OCI-LY7 (cell line): ENCODE measurements around the gene CHN2. TPM values are rescaled to one million over a fixed set of nuclear protein-coding genes. Genes with fewer than 3 reads are reported as not detected.

Source experiments
- BruUV-seq: library from RNA; stranded (reverse); fragments of 400-500 nt; replicated peaks from 2 replicates; lab custom pipeline; 2021; lab: Mats Ljungman, UMichigan
- CTCF ChIA-PET: fragments of 300-600 bp; sonication (Branson Sonifier 250); formaldehyde crosslinking; loops from one replicate; lab custom pipeline; 2022; ENCODE audit warnings: antibody characterized with exemption; ENCODE audit not compliant: unreplicated experiment; lab: Charles Lee
- POLR2A ChIA-PET: fragments of 300-600 bp; sonication (Branson Sonifier 250); formaldehyde crosslinking; loops from one replicate; lab custom pipeline; 2022; ENCODE audit warnings: antibody characterized with exemption; lab: Charles Lee
- DNase-seq: peaks from one replicate; pipeline ENCODE4 v3.0.0-alpha.2; 2015; ENCODE audit warnings: low spot score
- H2AFZ ChIP-seq: fragments of 200-600 bp; sonication (generic), shearing (Covaris generic); 2 replicates; pipeline ENCODE4 v1.6.1; 2014; ENCODE audit warnings: mild to moderate bottlenecking, antibody characterized with exemption, low read length, moderate library complexity
- H3K27ac ChIP-seq: fragments of 200-600 bp; sonication (generic); 2 replicates; pipeline ENCODE4 v1.5.1; 2014; ENCODE audit warnings: mixed run types, low read depth, mild to moderate bottlenecking, moderate library complexity, low read length, inconsistent platforms; ENCODE audit not compliant: poor library complexity, severe bottlenecking
- H3K36me3 ChIP-seq: fragments of 200-600 bp; sonication (generic); 2 replicates; pipeline ENCODE4 v1.6.1; 2014; ENCODE audit warnings: mild to moderate bottlenecking, antibody characterized with exemption, low read length, moderate library complexity, mixed read lengths; ENCODE audit not compliant: insufficient read depth
- H3K4me1 ChIP-seq: fragments of 200-600 bp; sonication (generic); 2 replicates; pipeline ENCODE4 v1.5.1; 2014; ENCODE audit warnings: mild to moderate bottlenecking, low read length; ENCODE audit not compliant: insufficient read depth, poor library complexity, severe bottlenecking
- H3K4me2 ChIP-seq: fragments of 200-600 bp; sonication (generic); 2 replicates; pipeline ENCODE4 v1.6.1; 2014; ENCODE audit warnings: mild to moderate bottlenecking, low read length
- H3K4me3 ChIP-seq: fragments of 200-600 bp; sonication (generic); 2 replicates; pipeline ENCODE4 v1.5.1; 2014; ENCODE audit warnings: mild to moderate bottlenecking, low read depth, low read length; ENCODE audit not compliant: poor library complexity, severe bottlenecking
- H3K79me2 ChIP-seq: fragments of 200-600 bp; sonication (generic); 2 replicates; pipeline ENCODE4 v1.6.1; 2016; ENCODE audit warnings: low read depth, mild to moderate bottlenecking, low read length, moderate library complexity, mixed read lengths; ENCODE audit not compliant: insufficient read depth
- H3K9me2 ChIP-seq: fragments of 200-600 bp; sonication (generic); 2 replicates; pipeline ENCODE4 v1.6.1; 2016; ENCODE audit warnings: mild to moderate bottlenecking, low read length, mixed read lengths; ENCODE audit not compliant: insufficient read depth
- H3K9me3 ChIP-seq: fragments of 200-600 bp; sonication (generic); 2 replicates; pipeline ENCODE4 v1.6.1; 2014; ENCODE audit warnings: mild to moderate bottlenecking, mixed run types, low read length, mixed read lengths
- H4K20me1 ChIP-seq: fragments of 200-600 bp; sonication (generic); 2 replicates; pipeline ENCODE4 v1.6.1; 2014; ENCODE audit warnings: mild to moderate bottlenecking, antibody characterized with exemption, low read length, moderate library complexity, mixed read lengths; ENCODE audit not compliant: insufficient read depth
- CTCF ChIP-seq: fragments of 200-600 bp; sonication (generic); conservative IDR thresholded peaks from 2 replicates; pipeline ENCODE4 v1.5.1; 2014; ENCODE audit warnings: mild to moderate bottlenecking, antibody characterized with exemption, low read length, moderate library complexity, mixed read lengths
- EZH2phosphoT487 ChIP-seq: fragments of 200-600 bp; sonication (generic); IDR thresholded peaks from 2 replicates; pipeline ENCODE4 v1.6.1; 2018; ENCODE audit warnings: low read depth, borderline replicate concordance, mild to moderate bottlenecking, mixed run types, antibody characterized with exemption, low read length, moderate library complexity, mixed read lengths
- intact Hi-C: fragments of 100-400 bp; cut with micrococcal nuclease; formaldehyde crosslinking; loops from one replicate; pipeline ENCODE4 v1.10.0; 2022; ENCODE audit not compliant: unreplicated experiment
- total RNA-seq, 2 experiments: library from RNA; depleted of rRNA in 1 of 2; stranded (reverse); fragments of >200 nt in 1 of 2; shearing (Covaris generic) in 1 of 2; gene quantifications; 2 replicates each; pipeline ENCODE4 v1.2.3, GENCODE V29; 2014 to 2022

CHN2 gene
- total RNA-seq, 2 experiments from 2014 or later, result not detected

DNA sequence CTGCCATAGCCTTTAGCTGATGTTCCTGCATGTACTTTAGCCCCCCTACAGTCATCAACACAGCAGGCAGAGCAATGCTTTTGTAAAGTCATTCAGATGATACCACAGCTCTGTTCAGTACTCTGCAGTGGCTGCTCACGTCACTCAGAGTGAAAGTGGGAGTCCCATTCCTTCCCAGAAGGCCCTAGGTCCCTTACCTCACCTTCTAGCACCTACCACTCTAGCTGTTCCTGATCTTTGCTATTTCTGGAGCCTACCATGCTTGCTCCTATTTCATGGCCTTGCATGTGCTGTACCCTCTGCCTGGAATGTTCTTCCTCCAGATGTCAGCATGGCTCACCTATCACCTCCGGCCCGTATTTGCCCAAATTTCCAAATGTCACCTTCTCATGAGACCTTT lies 274.7 kb downstream of the CHN2 start:
- ChIA-PET POLR2A (interaction anchor here (0.6 to 0.8 kb wide), 2 partner anchors 14 to 791 kb away, joined by 3 read pairs; no protein-coding TSS in a partner anchor), CTCF (no interaction called here)
- intact Hi-C loops, result no loop called here
- TF ChIP-seq EZH2phosphoT487 (no peak), CTCF (no peak)
- Histone ChIP-seq H3K4me2 (no peak overlapping the region), H2AFZ (no peak overlapping the region), H3K9me3 (no peaks in the 10 kb centered on the region), H3K9me2 (no peaks in the 10 kb centered on the region), H3K79me2 (no peaks in the 10 kb centered on the region), H3K36me3 (no peaks in the 10 kb centered on the region), H3K27ac (no peak overlapping the region), H3K4me3 (no peak overlapping the region), H3K4me1 (no peaks in the 10 kb centered on the region), H4K20me1 (no peaks in the 10 kb centered on the region)
- no peak for DNase-seq
- BruUV-seq, result no TSS peak

DNA sequence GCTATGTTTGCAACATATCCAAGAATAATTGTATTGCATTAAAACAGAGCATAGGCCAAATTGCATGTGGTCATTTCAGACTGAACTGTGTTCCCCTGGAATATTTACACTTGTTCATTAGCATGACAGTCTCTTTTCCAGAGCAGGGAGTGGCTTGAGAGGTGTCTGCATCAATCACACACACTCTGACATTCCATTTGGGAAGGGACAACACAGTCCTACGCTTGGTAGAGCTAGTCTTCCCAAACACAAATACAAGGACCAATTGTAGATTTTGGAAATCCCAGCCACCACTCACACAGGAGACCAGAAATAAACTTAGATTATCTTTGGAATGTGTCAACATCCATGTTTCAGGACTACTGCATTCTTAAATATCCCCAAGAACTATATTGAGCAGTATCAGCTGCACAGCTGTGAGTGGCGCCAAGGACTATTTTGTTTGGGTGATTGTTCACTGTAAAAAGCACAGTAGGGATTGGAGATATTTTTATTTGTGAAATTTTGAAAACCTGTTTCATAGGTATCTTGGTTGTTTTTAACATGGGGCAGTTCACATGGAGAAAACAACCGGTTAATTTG lies 275.5 kb downstream of the CHN2 start:
- Histone ChIP-seq H3K4me3 (no peak overlapping the region), H4K20me1 (no peaks in the 10 kb centered on the region), H3K9me3 (no peaks in the 10 kb centered on the region), H2AFZ (no peak overlapping the region), H3K36me3 (no peaks in the 10 kb centered on the region), H3K4me2 (no peak overlapping the region), H3K4me1 (no peaks in the 10 kb centered on the region), H3K27ac (no peak overlapping the region), H3K79me2 (no peaks in the 10 kb centered on the region), H3K9me2 (no peaks in the 10 kb centered on the region)
- POLR2A ChIA-PET, result interaction anchor here (0.6 kb wide), 2 partner anchors 76 to 557 kb away, joined by 3 to 5 read pairs; no protein-coding TSS in a partner anchor
- TF ChIP-seq CTCF, result no peak
- TF ChIP-seq EZH2phosphoT487, result no peak
- intact Hi-C loops, result no loop called here
- no TSS peak for BruUV-seq
- no peak for DNase-seq
- CTCF ChIA-PET, result no interaction called here

DNA sequence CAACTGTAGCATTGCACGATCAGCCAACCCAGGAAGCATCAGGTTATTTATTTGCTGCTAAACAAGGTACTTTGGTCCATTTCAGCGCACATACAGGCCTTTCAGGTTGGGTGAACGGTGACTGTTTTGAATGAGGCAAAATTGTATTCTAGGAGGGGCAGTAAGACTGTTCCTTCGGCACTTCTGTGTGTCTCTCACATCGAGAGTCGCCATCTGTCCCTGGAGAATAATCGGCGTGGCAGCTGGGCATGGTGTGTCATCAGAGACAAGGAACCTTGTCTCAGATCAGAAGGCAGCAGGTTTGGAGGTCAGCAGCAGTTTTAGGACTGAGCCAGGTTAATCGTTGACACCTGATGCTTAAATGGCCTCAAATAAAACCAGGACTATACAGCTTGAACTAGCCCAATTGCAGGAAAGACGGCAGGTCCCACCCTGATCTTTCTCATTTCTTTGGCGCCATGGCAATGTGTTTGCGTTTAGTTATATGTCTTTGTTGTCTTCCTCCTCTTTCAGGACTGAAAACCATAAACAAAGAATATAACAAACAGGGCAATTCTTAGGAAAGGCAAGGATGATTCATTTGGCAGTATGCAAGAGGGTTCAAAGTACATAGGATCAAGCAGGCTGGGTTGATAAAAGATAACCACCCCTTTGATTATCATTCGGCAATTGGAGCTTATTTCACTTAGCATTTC lies 277.0 kb downstream of the CHN2 start:
- Histone ChIP-seq H3K27ac (no peak overlapping the region), H3K79me2 (no peaks in the 10 kb centered on the region), H3K4me2 (no peak overlapping the region), H3K9me2 (no peaks in the 10 kb centered on the region), H3K4me1 (no peaks in the 10 kb centered on the region), H3K36me3 (no peaks in the 10 kb centered on the region), H2AFZ (no peak overlapping the region), H3K4me3 (no peak overlapping the region), H3K9me3 (no peaks in the 10 kb centered on the region), H4K20me1 (no peaks in the 10 kb centered on the region)
- ChIA-PET POLR2A (no interaction called here), CTCF (no interaction called here)
- intact Hi-C loops, result no loop called here
- DNase-seq, result no peak
- no TSS peak for BruUV-seq
- TF ChIP-seq EZH2phosphoT487 (no peak), CTCF (no peak)
